Measurements from ENCODE around the gene TPCN2. TPM values are rescaled to one million over a fixed set of nuclear protein-coding genes. Genes with fewer than 3 reads are reported as not detected.

TPCN2 gene
- total and polyA plus RNA-seq, 2 of the 8 experiments (the other 6 are each of a cell fraction or from before 2014, with no cell fraction given) = 9.7 to 18.6 TPM

GRCh38 chr11:69158301-69159149, 109.8 kb downstream of the TPCN2 start (continued):
- no peak for TF ChIP-seq MAX (IDR thresholded peaks at IDR 0.05)
- TF ChIP-seq E2F6 (IDR thresholded peaks at IDR 0.05) = no peak
- TF ChIP-seq POLR2A (IDR thresholded peaks at IDR 0.05; ENCODE audit: control extremely low read depth in 1 of 2, low read depth in 2 of 2, low read length in 2 of 2) = no peak
